SU-DHL-6 (cell line): ENCODE results near the gene NXPH1.
A peak's percentile ranks its signal among the peaks of the same experiment; 100 is the strongest.

Experiments used
- H2AFZ ChIP-seq: fragments of 200-600 bp; sonication (generic); 2 replicates; pipeline ENCODE4 v1.6.1; 2014; ENCODE audit warnings: low read depth, mild to moderate bottlenecking, moderate library complexity, mixed read lengths, antibody characterized with exemption, low read length; ENCODE audit not compliant: severe bottlenecking
- H3F3A ChIP-seq: fragments of 200-600 bp; shearing (Covaris generic); 2 replicates; pipeline ENCODE4 v1.6.0; 2016; ENCODE audit warnings: antibody characterized with exemption, mild to moderate bottlenecking; ENCODE audit not compliant: insufficient read depth
- H3K27ac ChIP-seq: fragments of 200-600 bp; sonication (generic); 2 replicates; pipeline ENCODE4 v1.5.1; 2016; ENCODE audit warnings: low read depth, mild to moderate bottlenecking, low read length, moderate library complexity, mixed read lengths
- H3K27me3 ChIP-seq: fragments of 200-600 bp; sonication (generic), shearing (Covaris generic); 2 replicates; pipeline ENCODE4 v1.6.0; 2014; ENCODE audit warnings: mild to moderate bottlenecking, low read length
- H3K36me3 ChIP-seq: fragments of 200-600 bp; sonication (generic); 2 replicates; pipeline ENCODE4 v1.6.1; 2014; ENCODE audit warnings: mild to moderate bottlenecking, low read length, mixed read lengths
- H3K4me2 ChIP-seq: fragments of 300-600, 200-600 bp; shearing (Covaris generic), sonication (generic); 2 replicates; pipeline ENCODE4 v1.6.0; 2014; ENCODE audit warnings: low read length, low read depth, mild to moderate bottlenecking; ENCODE audit not compliant: poor library complexity, severe bottlenecking
- H3K4me3 ChIP-seq: fragments of 200-600 bp; sonication (generic); 2 replicates; pipeline ENCODE4 v1.5.1; 2014; ENCODE audit warnings: antibody characterized with exemption, low read length, mild to moderate bottlenecking, mixed read lengths; ENCODE audit not compliant: insufficient read depth, poor library complexity, severe bottlenecking
- H3K79me2 ChIP-seq: fragments of 200-600 bp; sonication (generic); 2 replicates; pipeline ENCODE4 v1.6.1; 2014; ENCODE audit warnings: mild to moderate bottlenecking, low read length, moderate library complexity; ENCODE audit not compliant: insufficient read depth
- H3K9ac ChIP-seq: fragments of 200-600 bp; sonication (generic); 2 replicates; pipeline ENCODE4 v1.7.0; 2014; ENCODE audit warnings: mild to moderate bottlenecking, low read length
- H3K9me2 ChIP-seq: fragments of 200-600 bp; sonication (generic); replicated peaks from 2 replicates; pipeline ENCODE4 v1.6.1; 2014; ENCODE audit warnings: low read length; ENCODE audit not compliant: insufficient read depth
- H3K9me3 ChIP-seq: fragments of 200-600 bp; sonication (generic); 2 replicates; pipeline ENCODE4 v1.6.1; 2014; ENCODE audit warnings: low read length, mixed read lengths; ENCODE audit not compliant: insufficient read depth
- H4K20me1 ChIP-seq: fragments of 200-600 bp; sonication (generic); 2 replicates; pipeline ENCODE4 v1.6.1; 2014; ENCODE audit warnings: low read depth, mild to moderate bottlenecking, antibody characterized with exemption, low read length, moderate library complexity, mixed read lengths
- CTCF ChIP-seq: fragments of 200-600 bp; sonication (generic); IDR thresholded peaks from one replicate; pipeline ENCODE4 v1.5.1; 2017; ENCODE audit warnings: antibody characterized with exemption, mild to moderate bottlenecking, low read length, moderate library complexity; ENCODE audit not compliant: insufficient read depth, poor library complexity, severe bottlenecking
- EZH2phosphoT487 ChIP-seq: fragments of 200-600 bp; sonication (generic), shearing (Covaris generic); conservative IDR thresholded peaks from 2 replicates; pipeline ENCODE4 v1.6.1; 2018; ENCODE audit warnings: mild to moderate bottlenecking, antibody characterized with exemption, low read length, moderate library complexity, mixed read lengths

NXPH1 gene

GRCh38 chr7:8411103-8411502 is 22.3 kb upstream of the NXPH1 start:
- Histone ChIP-seq H3K27ac (no peak overlapping the region), H3K9me3 (no peaks in the 10 kb centered on the region), H4K20me1 (no peaks in the 10 kb centered on the region), H3K36me3 (no peaks in the 10 kb centered on the region), H3K4me2 (no peak overlapping the region), H3F3A (no peaks in the 10 kb centered on the region), H3K4me3 (no peak overlapping the region), H3K9me2 (no peaks in the 10 kb centered on the region), H3K9ac (no peak overlapping the region), H3K27me3 (no peaks in the 10 kb centered on the region), H2AFZ (no peak overlapping the region), H3K79me2 (no peaks in the 10 kb centered on the region)
- no peak for TF ChIP-seq EZH2phosphoT487
- no peak for TF ChIP-seq CTCF

- H3K9me2 ChIP-seq: no peaks in the 10 kb centered on the region
Observed at GRCh38 chr7:8413600-8413999, 19.8 kb upstream of the NXPH1 start.

GRCh38 chr7:8418629-8419245 is 14.7 kb upstream of the NXPH1 start:
- no peak overlapping the region for H3K4me3 ChIP-seq
- no peak overlapping the region for H3K9ac ChIP-seq
- no peak overlapping the region for H2AFZ ChIP-seq
- H3K4me2 ChIP-seq: no peak overlapping the region
- no peak for TF ChIP-seq EZH2phosphoT487
- peak; percentile 95 for TF ChIP-seq CTCF
- no peak overlapping the region for H3K27ac ChIP-seq
- H3K9me2 ChIP-seq: no peaks in the 10 kb centered on the region
- H3K79me2 ChIP-seq: no peaks in the 10 kb centered on the region
- no peaks in the 10 kb centered on the region for H3K36me3 ChIP-seq
- H3K27me3 ChIP-seq: no peaks in the 10 kb centered on the region
- no peaks in the 10 kb centered on the region for H3K9me3 ChIP-seq
- H4K20me1 ChIP-seq: no peaks in the 10 kb centered on the region
- no peaks in the 10 kb centered on the region for H3F3A ChIP-seq

More at GRCh38 chr7:8413600-8413999, 19.8 kb upstream of the NXPH1 start:
- H3K9me3 ChIP-seq: no peaks in the 10 kb centered on the region
- H3K36me3 ChIP-seq: no peaks in the 10 kb centered on the region
- no peaks in the 10 kb centered on the region for H3F3A ChIP-seq
- H4K20me1 ChIP-seq: no peaks in the 10 kb centered on the region
- H3K79me2 ChIP-seq: no peaks in the 10 kb centered on the region
- no peaks in the 10 kb centered on the region for H3K27me3 ChIP-seq
- H3K27ac ChIP-seq: no peak overlapping the region
- H3K4me2 ChIP-seq: no peak overlapping the region
- H3K9ac ChIP-seq: no peak overlapping the region
- TF ChIP-seq CTCF (no peak), EZH2phosphoT487 (no peak)
- H2AFZ ChIP-seq: no peak overlapping the region
- no peak overlapping the region for H3K4me3 ChIP-seq
